GM19467 (cell line): ENCODE results near the gene N4BP2.

Source experiments
- ATAC-seq: cut with Tn5 transposase; IDR thresholded peaks from one replicate; pipeline ENCODE4 v1.9.1; 2021; ENCODE audit warnings: mild to moderate bottlenecking, moderate library complexity; ENCODE audit not compliant: unreplicated experiment

The N4BP2 gene

DNA sequence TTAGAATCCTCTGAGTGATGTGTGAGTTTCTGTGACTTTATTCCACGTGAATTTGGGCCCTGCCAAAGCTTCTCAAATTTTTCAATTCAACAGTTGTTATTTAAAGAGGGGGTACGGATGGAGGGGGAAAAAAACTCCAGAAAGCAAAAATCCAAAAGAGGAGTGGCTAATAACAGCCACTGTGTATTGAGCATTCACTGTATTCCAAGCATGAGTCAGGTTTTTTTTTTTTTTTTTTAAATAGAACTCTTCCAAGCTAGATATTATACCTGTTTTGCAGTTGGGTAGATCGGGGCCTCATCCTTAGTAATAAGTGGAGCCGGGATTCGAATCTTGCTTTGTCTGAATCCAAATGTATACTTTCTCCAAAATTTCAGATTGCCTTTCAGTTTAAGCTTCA, 133.8 kb downstream of the N4BP2 start:
- ATAC-seq, result no peak

DNA sequence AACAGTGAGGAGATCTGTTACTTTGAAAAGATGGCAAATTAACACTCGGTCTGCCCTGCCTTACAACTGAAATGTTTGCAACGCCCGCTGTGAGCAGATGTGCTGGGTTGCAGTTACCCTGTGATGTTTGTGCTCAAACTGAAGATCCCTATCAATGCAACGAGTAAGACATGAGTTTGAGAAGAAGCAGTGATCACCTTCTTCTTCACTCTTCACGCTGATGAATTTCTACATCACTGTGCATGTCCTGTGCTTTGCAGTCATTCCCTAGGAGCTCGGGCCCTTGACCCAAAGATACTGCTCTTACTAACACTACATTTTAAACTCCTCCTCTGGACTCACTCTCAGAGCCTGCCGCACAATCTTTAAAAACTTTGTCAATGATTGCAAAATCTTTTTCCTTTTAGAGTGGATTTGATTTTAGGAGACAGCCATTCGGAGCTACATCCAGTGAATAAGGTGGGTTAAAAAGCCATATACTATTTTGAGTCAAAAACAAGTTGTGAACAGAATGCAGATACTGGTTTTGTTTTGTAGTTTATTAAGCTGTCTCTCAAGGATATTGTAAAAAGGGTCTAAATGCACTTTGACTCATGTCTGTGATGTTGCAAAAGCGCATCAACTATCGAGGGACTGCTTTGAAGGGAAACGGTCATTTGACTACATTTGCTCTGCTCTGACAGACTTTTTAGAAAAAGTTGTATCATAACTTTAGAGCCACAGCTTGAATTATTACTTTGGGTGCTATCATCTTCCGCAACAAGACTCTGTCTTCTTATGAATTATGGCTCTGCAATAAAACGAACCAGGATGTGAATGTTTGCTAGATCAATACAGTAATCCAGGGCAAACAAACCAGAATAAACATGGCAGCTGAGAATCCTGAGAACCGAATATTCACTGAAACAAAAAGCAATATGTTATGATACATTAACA, 134.5 kb downstream of the N4BP2 start:
- no peak for ATAC-seq

DNA sequence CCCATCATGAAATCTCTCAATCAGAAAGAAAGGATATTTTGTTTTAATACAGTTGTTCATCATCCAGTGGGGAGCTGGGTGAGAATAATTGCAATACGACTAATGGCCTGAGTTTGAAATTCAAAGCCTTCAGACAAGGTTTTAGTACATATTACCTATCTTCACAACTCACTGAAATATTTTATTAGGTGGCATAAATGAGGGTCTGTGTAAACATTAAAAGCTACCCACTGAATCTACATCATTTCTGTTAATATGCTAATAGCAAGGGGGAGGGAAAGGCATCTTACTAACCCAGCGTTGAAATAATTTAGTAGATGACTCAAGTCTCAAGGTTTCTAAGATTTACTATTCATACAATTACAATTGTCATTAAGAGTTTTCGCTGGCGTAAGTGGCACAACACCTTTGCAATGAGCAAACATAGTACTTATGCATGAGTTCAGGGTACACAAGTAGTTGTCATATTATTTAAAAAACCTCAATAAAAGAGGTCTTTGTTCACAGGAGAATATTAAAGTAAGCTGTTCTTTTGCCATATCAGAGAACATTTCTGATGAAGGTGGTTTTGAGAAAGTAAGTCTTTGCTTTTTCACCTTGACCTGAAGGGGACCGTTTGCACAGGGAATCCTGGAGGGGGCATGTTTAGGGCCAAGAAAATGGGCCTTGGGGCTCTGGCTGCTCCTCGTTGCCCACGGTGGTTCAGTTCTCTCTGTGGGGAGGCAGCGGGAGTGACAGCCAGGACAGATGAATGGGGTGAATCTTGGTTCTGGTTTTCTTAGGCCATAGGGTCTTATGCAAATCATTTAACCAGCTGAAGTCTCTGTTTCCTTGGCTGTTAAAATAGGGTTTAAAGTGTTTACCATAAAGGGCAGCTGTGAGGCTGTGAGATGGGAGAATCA, 135.7 kb downstream of the N4BP2 start:
- peak; percentile 32 for ATAC-seq

DNA sequence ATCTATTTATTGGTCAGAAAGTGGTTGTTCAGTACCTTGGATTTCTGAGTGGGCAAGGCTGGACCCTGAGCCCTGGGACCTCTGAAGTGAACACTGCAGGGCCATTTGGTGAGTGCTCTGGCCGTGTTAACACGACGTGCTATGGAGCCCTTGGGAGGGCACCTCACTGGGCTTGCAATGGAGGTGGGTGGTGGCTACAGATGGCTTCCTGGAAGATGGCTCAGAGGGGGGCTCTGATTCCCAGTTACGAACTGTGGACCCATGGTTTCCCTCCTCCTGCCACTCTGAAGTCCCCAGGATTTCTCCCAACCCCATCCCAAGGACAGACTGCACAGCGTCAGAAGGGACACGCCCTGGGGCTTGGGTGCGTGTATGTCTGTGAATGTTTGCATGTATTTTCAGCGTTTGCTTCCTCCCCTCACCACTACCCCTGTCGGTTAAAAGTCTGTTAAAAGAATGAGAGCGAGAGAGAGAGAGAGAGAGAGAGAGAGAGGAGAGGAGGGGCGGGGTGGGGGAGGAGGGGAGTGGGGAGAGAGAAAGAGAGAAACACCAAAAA, 136.4 kb downstream of the N4BP2 start:
- ATAC-seq, result peak; percentile 25

DNA sequence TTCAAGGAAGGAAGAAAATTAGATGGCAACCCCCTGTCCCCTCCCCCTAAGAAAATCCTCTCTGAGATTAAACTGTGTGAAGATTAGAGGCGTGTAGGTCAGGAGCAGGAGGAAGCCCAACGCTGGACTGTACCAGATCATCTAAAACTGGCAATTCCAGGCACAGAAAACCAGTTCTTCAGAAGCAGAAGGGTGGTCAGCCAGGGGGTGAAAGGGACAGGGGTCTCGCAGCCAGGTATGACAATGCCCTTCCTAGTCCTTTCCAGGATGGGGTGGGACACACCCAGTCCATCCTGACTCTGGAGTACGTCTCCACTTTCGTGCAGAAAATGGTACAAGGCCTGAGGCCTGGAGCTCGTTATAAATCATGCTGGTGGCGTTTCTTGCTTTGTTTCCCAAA, 136.9 kb downstream of the N4BP2 start:
- ATAC-seq, result no peak

DNA sequence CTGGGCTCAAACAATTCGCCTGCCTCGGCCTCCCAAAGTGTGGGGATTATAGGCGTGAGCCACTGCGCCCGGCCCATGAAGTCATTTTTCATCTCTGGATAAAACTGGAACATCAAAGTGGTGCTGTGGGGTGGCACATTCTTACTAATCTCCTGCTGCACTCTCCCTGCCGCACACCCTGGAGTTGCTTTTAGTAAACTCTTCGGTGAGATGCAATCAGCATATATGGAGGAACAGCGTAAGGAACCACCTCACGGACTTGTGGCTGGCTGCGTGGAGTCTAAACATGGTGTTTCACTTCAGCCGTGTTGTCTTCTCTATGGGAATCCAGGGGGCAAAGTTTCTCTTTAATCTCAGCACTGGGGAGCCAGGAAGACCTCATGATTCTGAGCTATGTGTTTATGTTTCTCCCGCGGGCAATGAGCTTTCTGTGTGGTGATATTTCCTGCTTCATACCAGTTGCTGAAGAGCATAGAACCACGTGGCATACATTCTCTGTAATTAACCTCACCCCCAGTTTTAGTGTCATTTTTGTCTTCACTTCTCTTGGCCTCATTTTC, 138.0 kb downstream of the N4BP2 start:
- ATAC-seq, result no peak

DNA sequence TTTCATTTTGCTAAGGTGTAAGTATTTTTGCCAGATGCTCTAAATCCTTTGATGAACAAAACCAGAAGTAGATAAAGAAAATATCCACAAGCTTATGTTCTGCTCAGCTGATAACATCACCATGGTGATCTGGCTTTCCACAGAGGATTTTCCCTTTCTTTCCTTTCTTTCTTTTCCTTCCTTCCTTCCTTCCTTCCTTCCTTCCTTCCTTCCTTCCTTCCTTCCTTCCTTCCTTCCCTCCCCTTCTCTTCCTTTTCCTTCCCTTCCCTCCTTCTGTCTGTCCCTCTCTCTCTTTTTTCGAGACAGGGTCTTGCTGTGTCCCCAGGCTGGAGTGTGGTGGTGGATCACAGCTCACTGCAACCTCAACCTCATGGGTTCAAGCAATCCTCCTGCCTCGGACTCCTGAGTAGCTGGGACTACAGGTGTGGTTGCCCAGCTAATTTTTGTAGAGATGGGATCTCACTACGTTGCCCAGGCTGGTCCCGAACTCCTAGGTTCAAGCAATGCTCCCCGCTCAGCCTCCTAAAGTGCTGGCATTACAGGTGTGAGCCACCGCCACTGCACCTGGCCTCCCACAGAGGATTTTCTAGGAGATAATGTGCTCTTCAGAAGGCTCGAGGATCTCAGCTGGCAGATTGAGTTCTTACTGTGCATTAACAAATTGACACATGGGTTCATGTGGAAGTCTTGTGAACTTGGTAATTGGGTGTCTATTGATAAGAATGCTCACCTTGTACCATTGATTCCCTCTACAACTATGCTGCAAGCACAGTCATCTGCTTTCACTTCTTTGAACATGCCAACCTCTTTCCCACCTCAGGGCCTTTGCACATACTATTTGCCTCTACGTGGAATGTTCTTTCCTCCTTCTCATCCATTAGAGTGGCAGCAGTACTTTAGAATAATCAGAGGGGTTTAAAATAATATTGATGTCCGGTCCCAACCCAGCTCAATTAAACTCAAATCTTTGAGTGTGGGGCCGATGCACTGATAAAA, 138.8 kb downstream of the N4BP2 start:
- no peak for ATAC-seq

DNA sequence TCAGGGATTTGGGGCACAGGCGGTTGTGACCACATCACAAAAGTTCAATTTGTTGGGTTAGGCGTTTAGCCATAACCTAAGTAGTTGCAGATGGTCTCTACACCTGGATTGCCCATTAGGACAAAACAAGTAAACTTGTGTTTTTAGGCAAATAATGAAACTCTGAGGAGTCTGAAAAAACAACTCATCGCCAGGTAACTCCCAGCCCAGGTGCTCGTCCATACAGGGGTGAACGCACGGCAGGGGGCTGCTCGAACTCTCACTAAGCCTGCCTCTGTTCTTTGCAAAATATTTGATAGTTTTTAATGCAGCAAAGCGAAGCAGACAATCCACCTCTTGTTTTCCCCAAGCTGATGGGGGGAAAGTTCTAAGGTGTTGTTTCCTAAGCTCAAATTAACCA, 139.6 kb downstream of the N4BP2 start:
- no peak for ATAC-seq

DNA sequence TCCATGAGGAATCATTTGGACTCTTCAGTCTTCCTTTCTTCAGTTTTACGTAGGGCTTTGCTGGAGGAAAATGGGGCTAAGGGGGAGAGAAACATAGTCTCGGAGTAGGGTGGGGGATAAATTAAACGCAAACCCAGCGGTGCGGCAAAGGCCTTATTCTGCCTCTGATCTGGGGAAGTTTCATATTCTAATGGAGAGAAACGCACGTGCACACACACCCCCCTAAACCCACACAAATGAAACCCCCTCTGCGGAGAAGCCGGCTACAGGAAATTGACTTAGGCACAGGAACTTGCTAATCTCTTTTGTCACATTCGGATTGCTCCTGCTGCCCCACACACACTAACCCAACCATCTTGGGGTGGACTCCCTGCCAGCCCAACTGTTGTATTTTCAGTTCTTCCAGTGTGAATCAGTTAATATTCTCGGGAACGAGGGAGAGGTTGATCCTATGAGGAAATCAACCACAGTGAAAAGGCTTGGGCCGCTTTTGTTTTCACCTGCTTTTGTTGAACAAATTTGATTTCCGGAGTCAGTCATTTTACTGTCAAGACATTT, 140.2 kb downstream of the N4BP2 start, which contains the start of gene RHOH:
Gene RHOH, plus strand, starts transcription at position 308 of the 558 bp plus-strand sequence. CDS start 46,356 bp downstream, outside the sequence.
- ATAC-seq, result peak; percentile 17

DNA sequence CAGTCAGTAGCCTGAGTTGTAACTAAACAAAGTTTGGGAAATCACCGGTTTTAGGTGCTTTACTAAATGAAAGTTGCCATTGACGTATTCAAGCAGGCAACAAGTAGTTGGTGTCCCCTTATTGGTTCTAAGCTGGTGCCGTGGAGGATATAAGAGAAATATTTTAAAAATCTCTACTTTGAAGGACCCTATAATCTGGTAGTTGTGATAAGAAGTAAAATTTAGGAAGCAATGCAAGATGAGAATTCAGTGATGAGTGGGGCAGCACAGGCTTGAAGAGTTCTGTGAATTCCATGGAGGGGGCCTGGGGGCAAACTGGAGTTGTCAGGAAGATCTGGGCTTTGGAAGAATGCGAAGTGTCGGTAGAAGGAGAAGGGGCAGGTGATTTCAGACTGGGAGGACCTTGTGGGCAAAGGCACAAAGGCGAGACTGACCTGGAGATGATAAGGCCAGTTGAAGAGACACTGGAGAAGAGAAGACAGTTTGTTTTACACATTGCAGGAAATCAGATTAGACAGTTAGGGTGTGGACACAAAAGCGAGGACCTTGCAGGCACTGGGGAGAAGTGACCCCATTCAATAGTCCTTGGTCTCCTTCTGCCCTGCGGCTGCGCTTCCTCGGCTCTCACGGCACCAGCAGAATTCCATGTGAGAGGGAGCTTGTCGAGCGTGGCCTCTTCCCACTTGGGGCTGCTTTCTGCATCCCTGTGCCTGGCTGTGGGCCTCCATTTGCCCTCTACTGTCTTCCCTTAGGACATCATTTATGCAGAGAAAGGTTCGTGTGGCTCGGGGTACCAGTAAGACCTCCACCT, 141.4 kb downstream of the N4BP2 start:
- no peak for ATAC-seq

DNA sequence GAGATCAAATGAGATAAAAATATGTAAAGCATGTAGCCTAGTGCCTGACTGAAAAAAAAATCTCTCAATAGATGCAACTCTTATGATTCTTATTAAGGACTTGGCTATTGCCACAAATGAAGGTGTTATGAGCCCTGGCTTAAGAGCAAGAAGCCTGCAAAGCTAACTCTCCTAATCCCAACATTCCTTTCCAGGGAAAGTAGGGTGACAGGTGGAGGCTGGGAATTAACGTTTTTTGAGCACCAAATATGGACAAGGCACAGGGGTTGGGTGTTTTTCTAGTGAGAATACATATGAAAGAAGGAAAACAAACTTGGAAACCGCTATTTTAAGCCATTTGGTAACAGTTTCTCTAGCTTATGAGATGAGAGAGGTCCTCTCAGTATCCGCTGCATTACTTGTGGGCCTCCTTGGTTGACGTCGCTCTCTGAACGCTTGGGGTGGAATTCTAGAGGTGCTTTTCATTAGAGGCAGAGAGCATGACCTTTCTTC, 142.6 kb downstream of the N4BP2 start:
- ATAC-seq, result no peak

DNA sequence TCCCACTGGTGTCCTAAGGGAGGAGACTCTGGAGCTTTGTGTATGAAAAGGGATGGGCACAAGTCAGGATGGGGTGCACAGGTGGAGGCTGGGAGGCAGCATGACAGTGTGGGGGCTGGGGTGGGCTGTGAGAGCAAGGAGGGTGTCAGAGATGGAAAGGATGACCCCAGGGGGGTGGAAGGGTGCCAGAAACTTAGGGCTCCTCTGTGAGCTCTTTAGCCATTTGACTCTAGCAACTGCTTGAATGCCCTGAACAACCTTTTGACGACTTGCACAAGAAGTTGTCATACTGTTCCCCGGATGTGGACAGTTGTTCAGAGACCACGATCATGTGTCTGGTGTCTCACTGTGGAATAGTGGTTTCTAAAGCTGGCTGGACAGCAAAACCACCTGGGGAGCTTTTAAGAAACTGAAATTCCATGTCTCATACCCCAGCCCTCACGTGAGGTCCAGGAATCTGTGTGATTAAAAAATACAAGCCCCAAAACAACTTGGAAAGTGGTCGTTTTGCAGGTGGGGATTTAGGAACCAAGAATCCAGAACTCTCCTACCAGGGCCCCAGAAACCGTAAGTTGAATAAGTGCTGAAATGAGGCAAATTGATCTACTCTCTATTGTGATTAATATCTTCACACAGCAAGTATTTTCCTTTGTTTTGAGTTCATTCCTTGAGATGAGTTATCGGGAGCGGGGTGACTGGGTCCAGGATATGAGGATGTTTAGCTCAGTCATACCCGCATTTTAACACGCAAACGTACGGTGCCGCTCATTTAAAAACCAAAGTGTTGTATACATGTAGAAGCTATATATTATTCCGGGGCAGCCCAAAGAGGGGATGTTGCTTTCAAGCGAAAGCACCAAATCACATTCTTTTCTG, 143.6 kb downstream of the N4BP2 start:
- peak; percentile 49 for ATAC-seq

DNA sequence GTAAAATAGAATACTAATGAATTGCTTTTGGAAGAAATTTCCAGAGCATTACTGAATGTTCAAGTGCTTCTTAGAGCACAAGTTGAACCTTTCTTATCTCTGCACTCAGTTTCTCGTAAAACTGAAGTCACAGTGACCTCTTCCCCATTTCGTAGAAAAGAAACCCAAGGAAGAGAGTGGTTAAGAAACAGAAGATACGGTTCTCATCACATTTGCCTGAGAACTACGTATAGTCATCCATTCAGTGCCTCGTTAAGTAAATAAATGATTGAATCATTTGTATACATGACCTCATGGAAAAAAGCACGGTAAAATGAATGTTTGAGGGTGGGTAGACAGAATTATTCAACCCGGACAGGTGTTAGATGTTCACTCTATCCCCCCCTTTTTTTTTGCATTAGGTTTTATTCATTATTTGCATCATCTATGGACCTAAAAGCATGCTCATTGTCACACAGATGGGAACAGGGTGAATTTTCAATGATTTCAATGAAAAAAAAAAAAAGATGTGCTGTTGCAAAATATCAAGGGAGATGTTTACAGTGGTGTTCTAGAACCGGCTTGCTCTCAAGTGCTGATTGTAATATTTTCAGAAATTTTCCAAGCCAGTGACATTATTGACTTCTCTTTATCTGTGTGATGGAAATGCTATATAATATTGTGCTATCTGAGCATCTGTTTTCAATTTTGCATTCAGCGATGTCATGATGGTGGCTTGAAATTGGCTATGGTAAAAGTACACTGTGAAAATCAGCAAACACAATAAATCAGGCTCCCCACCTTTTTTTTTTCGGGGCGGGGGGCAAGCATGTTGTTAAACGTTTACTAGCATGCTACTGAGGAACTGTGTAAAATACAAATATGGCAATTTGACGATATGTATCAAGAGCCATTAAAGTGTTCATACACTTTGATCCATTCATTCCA, 144.5 kb downstream of the N4BP2 start:
- no peak for ATAC-seq

DNA sequence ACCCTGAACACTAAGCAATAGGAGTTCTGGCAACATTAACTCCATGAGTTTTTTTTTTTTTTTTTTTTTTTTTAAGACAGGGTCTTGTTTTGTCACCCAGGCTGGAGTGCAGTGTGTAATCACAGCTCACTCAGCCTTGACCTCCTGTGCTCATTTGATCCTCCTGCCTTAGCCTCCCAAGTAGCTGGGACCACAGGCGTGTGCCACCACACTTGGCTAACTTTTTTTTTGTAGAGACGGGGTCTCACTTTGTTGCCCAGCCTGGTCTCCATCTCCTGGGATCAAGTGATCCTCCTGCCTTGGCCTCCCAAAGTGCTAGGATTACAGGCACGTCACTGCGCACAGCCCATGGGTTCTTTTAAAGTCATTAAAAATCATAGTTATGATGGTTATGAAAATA, 145.2 kb downstream of the N4BP2 start:
- no peak for ATAC-seq

DNA sequence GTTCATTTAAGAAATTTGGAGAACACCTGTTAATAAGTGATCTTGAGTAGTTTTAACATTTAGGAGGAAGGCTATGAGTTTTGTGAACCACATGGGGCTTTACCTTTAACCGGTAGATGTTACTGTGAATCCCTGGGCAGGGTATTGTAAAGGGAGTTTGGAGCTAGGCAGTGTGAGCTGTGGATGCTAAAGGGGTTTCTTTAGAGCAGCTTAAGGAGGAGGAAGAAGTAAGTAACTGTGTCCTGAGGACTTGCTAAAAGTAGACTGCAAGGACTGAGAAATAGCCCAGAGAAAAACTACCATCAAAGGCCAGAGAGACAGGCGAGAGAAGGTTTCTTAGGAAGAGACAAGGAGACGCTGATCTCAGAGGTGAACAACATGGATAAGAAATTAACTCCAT, 145.8 kb downstream of the N4BP2 start:
- ATAC-seq, result no peak

DNA sequence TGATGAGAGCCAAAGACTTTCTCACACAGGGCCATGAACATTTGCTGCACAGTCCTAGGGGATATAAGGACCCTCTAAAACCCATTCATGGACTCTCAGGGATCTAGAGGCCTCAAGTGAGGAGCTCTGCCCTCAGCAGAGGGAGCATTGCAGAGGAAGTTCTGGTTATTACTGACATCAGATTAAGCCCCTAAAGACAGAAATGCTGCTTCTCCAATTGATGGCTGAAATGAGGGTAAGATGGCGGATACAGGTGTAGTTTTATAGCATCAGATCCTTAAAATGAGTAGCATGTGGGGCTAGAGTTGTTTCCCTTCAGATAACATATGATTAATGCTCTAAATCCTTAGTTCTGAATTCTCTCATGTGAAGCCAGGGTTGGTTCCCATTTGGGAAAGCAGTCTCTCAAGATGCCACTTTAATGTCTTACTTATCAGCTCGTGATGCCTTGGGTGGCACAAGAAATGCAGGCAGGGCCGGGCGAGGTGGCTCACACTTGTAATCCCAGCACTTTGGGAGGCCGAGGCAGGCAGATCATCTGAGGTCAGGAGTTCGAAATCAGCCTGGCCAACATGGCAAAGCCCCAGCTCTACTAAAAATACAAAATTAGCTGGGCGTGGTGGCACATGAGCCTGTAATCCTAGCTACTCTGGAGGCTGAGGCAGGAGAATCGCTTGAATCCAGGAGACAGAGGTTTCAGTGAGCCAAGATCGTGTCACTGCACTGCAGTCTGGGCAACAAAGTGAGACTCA, 148.0 kb downstream of the N4BP2 start:
- ATAC-seq, result no peak
